Stimulated activated CD8-positive, alpha-beta memory T cell treated with anti-CD3 and anti-CD28 coated beads, Interleukin-15, amount 100 ng/mL, for 4 hours (primary cell): ENCODE data around the gene AGTPBP1.
"Not testable (repeated sequence)": the region's sequence is repeated elsewhere in the genome, so short reads cannot be mapped to it uniquely, and the experiment has no call there.

Experiments
- DNase-seq, 2 donors: peaks; one replicate each; pipeline ENCODE4 v3.0.0-alpha.2; 2020; ENCODE audit warnings: low read depth in 2 of 2

AGTPBP1 gene

DNA sequence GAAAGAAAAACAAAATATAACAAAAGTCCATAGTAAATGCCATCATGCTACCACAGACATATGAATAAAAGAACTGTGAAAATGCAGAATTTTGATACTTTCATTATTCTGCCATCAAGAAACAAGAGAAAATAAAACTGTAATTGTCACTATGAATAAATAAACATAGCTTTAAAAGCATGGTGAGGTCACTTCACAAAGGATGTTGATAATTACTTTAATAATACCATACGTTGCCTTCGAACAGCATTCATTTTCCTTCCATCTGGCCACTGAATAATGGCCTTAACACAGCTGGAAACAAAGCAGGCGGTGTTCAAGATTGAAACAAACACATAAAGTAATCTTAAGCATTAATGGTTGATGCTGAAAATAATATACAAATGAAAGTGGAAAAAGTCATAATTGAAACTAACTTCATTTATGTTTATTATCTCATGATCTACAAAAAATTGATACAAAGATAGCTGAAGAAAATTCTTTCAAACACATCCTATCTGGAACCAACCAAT is 102.0 kb downstream of the AGTPBP1 start:
- no peak for DNase-seq

GRCh38 chr9:85631809-85632208 is 109.9 kb downstream of the AGTPBP1 start:
- no peak for DNase-seq

- DNase-seq = no peak
These were observed 111.1 kb downstream of the AGTPBP1 start for GRCh38 chr9:85630676-85631075.

DNA sequence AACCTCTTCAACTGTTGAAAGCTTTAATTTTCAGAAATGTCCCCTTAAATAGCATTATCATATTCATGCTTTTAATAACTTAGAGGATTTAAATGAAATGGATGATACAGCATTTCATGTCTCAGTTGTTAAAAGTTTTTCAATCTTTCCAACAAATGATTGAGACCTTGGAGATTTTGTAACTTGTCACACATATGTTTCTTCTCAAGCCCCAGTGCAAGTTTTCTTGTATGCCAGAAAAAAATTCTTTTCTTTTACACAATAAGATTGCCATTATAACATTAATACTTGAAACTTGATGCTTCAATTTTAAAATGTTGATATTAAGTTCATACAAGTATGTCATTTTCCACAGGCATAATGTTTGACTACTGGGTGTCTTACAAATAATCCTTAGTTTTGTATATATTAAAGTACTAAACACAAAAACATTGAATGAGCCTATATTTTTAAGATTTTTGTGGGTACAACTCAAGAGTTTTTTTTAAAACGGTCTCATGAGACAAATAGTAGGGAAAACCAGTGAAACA is 124.5 kb downstream of the AGTPBP1 start:
- no peak for DNase-seq

DNA sequence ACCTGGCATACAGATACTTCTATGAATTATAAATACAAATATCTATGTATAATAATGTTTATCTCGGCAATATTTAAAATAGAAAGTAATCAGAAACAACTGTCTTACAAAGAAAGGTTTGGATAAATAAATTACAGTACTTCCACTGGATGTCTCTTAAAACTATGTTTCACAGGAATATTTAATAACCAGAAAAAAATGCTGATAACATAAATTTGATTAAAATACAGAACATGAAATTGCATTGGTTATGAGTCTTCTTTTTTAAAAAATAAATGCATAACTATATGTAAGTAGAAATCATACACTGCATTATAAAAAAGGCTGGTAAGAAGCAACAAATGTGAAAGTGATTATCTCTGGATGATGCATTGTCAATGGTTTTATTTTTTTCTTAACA is 126.0 kb downstream of the AGTPBP1 start:
- no peak for DNase-seq

- no peak for DNase-seq
These were observed 131.5 kb downstream of the AGTPBP1 start for GRCh38 chr9:85610074-85610860.

DNA sequence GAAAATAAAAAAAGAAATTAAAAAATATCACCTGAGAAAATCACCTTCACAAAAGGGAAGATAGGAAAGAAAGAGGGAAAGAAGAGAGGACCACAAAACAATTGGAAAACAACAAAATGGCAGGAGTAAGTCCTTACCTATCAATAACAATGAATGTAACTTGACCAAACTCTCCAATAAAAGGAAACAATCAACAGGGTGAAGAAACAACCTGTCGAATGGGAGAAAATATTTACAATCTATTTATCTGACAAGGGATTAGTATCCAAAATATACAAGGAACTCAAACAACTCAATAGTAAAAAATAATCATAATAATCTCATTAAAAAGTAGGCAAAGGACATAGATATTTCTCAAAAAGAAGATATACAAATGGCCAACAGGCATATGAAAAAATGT is 135.8 kb downstream of the AGTPBP1 start:
- DNase-seq = no peak

GRCh38 chr9:85603936-85604335 is 137.8 kb downstream of the AGTPBP1 start:
- DNase-seq = no peak

GRCh38 chr9:85602742-85603141 is 139.0 kb downstream of the AGTPBP1 start:
- no peak for DNase-seq

DNA sequence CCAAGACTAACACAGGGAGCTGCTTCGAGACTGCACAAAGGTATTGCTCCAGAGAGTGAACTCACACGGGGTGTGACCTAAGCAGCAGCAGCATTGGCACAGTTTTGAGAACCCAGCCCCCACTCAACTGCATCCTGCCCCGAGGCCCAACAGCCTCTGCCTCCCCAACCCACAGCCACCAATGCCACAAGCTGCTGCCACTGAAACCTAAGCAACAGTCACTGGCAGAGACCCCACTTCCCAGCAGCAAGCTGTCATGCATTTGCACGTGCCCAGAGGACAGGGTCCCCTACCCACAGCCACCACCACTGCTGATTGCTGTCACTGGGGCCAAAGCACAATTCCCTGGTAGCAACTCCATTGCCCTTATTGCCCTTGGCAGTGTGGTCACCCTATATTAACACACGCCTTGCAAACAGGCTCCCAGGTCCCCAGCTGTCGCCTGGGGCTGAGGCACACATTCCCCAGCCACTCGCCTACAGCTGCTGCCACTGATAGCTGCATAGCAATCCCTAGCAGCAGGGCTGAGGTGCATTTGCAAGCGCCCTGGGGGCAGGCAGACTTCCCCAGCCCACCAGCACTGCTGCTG is 141.0 kb downstream of the AGTPBP1 start:
- DNase-seq = no peak

DNA sequence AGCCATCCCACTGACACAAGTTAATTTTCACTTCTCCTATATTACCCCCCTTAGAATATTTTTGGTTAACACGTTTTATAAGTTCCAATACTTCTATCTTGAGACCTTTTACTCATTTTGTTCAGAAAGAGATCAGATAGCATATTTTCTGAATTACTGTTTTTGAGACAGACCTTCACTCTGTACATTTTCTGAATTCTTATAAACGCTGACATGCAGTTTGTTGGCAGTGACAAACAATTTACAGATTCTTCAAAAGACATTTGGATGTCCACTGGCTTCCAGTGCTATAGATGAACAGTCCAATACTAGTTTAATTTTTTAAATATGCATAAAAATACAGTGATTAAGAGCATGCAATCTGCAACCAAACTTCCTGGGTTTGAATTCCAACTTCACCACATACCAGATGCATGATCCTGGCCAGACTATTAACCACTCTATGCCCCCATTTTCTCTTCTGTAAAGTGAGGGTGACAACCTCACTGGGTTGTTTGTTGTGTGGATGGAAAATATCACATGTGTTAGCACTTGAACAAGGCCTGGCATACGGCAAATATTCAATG is 142.1 kb downstream of the AGTPBP1 start:
- no peak for DNase-seq

DNA sequence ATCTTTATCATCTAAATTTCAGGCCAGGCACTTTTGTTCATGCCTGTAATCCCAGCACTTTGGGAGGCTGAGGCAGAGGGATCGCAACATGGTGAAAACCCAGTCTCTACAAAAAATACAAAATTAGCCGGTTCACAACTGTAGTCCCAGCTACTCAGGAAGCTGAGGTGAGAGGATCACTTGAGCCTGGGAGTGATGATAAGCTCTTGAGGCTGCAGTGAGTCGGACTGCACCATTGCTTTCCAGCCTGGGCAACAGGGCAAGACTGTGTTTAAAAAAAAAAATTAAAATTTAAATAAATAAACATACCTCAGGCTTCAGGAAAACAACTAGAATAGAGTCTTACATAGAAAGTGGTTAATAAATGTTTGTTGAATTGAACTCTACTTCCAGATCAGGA is 147.4 kb downstream of the AGTPBP1 start:
- no peak for DNase-seq

DNA sequence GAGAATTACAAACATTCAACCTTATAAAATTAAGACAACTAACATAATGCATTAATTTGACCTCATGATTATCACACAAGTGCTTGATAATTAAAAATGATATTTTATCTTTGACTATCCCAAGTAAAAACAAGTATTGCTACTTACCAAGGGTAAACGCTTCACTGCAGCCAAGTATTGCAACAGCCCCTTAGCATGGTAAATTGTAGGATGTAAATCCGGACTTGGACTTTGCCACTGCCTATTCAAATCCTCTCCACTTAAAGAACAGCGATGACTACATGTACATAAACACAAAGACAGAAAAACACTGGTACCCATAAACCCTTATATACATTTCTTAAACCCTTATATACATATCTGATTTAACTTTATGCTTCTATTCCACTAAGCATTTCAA is 155.1 kb downstream of the AGTPBP1 start:
- no peak for DNase-seq

DNA sequence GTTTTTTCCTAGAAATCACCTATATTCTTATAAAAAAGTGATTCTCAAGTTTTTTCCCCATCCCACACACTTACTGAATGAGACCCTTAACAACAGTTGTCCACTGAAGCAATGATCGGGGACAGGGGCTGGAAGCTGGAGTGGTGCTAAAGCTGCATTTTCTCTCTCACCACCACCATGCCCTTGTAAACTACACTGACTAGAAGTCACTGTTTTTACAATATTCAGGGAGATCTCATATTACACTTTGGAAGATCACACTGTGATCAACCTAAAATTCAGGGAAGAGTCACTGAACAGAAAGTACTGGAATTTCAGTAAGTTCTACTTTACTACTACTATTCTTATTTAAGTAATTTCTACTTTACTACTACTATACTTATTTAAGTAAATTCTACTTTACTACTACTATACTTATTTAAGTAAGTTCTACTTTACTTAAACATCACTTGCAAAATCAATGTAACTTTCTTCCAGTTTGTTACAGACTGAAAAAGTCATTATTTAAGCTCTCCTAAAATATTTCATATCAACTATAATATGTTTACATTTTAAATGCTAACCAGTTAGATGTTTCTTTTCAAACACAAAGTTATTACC is 164.3 kb downstream of the AGTPBP1 start:
- no peak for DNase-seq

DNA sequence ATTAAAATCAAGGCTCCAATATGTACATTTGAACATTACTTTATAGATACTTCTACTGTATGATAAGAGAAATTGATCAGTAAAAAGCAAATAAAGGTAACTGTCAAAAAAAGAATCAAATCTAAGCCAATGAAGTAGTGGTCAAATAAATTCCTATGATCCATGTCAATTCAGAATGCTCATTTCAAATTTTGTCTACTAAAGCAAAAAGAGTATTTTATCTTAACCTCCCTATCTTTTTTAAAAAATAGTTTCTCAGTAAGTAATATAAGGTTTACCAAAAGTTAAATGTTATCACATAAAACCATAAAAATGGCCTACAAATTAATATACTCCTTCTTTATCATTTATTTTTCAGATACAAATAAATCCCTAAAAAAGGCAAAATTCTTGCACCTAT is 165.9 kb downstream of the AGTPBP1 start:
- no peak for DNase-seq

GRCh38 chr9:85573546-85573945 is 168.2 kb downstream of the AGTPBP1 start:
- DNase-seq = not testable (repeated sequence)

DNA sequence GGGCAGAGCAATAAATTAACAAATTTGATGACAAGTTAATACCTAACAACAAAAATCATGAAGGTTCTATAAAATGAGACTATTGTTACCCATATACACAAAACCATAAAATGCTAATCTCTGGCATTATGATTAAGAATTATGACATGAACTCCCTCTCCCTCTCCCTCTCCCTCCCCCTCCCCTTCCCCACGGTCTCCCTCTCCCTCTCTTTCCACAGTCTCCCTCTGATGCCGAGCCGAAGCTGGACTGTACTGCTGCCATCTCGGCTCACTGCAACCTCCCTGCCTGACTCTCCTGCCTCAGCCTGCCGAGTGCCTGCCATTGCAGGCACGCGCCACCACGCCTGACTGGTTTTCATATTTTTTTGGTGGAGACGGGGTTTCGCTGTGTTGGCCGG is 168.8 kb downstream of the AGTPBP1 start:
- DNase-seq = not testable (repeated sequence)

DNA sequence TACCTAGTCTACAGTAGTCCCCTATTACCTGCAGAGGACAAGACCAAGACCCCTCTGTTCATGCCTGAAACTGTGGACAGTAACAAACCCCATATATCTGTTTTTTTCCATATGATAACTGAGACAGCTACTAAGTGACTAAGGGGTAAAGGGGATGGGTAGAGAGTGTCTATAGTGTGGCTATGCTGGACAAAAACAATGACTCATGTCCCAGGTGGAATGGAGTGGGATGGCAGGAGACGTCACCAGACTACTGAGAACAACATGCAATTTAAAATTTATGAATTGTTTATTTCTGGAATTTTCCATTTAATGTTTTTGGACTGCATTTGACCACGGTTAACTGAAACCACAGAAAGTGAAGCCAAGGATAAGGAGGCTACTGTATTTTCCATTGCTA is 171.8 kb downstream of the AGTPBP1 start:
- DNase-seq = no peak

DNA sequence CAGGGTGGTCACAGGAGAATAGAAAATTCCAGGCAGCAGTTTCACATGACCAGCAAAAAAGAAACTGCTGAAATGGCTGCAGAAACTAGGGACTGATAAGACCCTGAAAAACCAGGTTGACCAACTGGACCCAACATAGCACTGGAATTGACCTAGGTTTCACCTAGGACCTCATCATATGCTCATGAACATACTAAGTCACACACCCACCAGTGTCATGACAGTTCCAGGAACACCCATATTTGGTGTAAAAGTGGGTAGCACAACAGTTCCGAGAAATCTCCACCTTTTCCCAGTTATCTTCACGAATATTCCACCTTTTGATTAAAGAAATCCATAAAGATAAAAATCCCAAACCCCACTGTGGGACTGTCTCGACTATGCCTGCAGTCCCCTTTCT is 182.2 kb downstream of the AGTPBP1 start:
- no peak for DNase-seq

DNA sequence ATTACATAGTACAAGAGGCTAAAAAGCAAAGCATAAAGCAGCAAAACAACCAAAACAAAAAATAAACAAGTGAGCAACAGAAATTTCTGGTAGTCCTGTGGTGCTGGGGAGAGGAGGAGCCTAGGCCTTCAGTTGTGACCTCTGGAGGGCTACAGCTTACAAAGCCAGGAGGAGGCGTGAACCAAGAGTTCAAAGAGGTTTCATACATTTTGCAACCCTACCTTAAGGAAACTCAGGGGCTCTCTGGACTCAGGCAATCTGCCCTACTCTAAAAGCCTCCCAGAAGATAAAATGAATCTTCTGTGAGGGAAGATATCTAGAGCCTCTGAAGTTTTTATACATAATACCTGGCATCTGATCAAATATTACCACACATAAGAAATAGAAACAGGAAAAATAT is 187.4 kb downstream of the AGTPBP1 start:
- no peak for DNase-seq

DNA sequence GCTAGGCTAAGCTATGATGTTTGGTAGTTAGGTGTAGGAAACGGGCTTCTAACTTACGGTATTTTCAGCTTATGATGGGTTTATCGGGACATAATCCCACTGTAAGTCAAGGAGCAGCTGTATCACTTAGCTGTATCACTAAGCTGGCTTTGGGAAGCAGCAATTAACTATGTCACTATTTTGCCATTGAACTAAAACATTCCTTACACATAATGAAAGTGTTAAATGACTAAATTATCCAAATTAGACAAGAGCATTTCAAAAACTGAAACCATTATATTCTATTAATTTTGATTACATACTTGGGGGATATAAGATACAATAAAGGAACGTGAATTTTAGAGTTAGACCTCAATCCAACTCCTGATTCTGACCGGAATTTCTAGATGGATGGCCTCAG is 188.3 kb downstream of the AGTPBP1 start:
- no peak for DNase-seq

DNA sequence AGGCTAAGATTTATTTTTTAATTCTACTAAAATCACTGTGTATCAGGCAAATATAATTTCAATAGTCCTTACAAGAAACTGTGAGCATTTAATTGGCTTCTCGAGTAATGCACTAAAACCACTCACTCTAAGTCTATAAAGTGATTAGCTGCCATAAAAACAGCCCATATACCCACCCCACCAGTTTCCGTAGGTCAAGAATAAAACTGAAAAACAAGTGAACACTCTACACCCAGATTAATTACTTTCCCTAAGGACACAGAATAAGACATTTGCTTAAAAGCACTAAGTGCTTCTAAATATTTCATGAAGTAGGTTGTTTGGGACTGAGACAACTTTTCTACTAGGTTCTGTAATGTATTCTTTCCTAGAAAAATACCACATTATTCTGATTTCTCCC is 194.2 kb downstream of the AGTPBP1 start:
- no peak for DNase-seq
